ENCODE measurements around the gene C1GALT1.

DNA sequence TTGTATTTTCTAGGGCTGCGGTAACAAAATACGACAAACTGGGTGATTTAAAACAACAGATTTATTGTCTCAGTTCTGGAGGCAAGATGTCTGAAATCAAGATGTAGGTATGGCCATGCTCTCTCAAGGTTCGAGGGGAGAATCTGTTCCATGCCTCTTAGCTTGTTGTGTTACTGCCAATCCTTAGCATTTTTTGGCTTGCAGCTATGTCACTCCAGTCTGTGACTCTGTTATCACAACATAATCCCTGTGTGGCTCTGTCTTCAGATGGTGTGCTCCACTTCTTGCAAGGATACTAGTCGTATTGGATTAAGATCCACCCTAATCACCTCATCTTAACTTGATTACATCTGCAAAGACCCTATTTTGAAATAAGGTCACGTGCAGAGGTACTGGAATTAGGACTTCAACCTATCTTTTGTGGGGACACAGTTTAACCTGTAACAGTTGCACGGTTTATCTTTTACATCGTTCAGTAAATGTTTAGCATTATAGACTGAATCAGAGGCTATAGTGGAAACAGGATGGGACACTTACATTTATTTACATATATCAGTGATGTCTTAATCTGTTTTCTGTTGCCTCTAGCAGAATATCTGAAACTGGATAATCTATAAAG is 3.1 kb downstream of the C1GALT1 start:
- TF ChIP-seq POLR2A (IDR thresholded peaks at IDR 0.05), result no peak
- TF ChIP-seq, protein P1, sequence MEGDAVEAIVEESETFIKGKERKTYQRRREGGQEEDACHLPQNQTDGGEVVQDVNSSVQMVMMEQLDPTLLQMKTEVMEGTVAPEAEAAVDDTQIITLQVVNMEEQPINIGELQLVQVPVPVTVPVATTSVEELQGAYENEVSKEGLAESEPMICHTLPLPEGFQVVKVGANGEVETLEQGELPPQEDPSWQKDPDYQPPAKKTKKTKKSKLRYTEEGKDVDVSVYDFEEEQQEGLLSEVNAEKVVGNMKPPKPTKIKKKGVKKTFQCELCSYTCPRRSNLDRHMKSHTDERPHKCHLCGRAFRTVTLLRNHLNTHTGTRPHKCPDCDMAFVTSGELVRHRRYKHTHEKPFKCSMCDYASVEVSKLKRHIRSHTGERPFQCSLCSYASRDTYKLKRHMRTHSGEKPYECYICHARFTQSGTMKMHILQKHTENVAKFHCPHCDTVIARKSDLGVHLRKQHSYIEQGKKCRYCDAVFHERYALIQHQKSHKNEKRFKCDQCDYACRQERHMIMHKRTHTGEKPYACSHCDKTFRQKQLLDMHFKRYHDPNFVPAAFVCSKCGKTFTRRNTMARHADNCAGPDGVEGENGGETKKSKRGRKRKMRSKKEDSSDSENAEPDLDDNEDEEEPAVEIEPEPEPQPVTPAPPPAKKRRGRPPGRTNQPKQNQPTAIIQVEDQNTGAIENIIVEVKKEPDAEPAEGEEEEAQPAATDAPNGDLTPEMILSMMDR (IDR thresholded peaks at IDR 0.05), result no peak
